Measurements from ENCODE around the gene TRAF1.

Gene TRAF1

GRCh38 chr9:120941046-120941770, 14.6 kb upstream of the TRAF1 start:
- Histone ChIP-seq H3K27me3 (ENCODE audit: control insufficient read depth, insufficient read depth, low read length, poor library complexity, severe bottlenecking) (no peaks in the 10 kb centered on the region), H3K36me3 (ENCODE audit: control insufficient read depth, insufficient read depth, low read length) (no peaks in the 10 kb centered on the region), H3K4me1 (ENCODE audit: control insufficient read depth, insufficient read depth, low read length) (peaks cover 9% of the 10 kb centered on the region), H3K27ac (ENCODE audit: insufficient read depth, low read depth, low read length, poor library complexity, severe bottlenecking) (no peak overlapping the region), H3K4me3 (ENCODE audit: insufficient read depth, low read depth, low read length) (no peak overlapping the region), H3K9me3 (ENCODE audit: control insufficient read depth, low read length) (no peaks in the 10 kb centered on the region)
- 84 to 89% methylated on average over 6 of the region's 6 CpGs for WGBS, 2 experiments

DNA sequence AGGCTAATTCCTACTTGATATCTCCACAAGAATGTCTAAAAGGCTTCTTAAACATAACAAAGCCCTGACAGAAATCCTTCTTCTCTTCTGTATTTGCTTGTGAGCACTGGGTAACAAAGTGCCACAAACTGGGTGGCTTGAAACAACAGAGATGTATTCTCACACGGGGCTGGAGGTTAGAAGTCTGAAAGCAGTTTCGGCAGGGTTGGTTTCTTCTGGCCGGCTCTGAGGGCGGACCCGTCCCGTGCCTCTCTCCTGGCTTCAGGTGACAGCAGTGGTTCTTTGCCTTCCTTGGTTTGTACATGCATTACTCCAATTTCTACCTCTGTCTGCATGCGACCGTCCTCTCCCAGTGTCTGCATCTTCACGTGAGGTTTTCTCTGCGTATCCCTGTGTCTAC, 14.0 kb upstream of the TRAF1 start:
- H3K4me1 ChIP-seq (ENCODE audit: control insufficient read depth, insufficient read depth, low read length) = peaks cover 9% of the 10 kb centered on the region
- H3K27ac ChIP-seq (ENCODE audit: insufficient read depth, low read depth, low read length, poor library complexity, severe bottlenecking) = no peak overlapping the region
- H3K9me3 ChIP-seq (ENCODE audit: control insufficient read depth, low read length) = no peaks in the 10 kb centered on the region
- H3K4me3 ChIP-seq (ENCODE audit: insufficient read depth, low read depth, low read length) = no peak overlapping the region
- no peaks in the 10 kb centered on the region for H3K27me3 ChIP-seq (ENCODE audit: control insufficient read depth, insufficient read depth, low read length, poor library complexity, severe bottlenecking)
- WGBS, 2 experiments = 82 to 84% methylated on average over 10 of the region's 10 CpGs
- H3K36me3 ChIP-seq (ENCODE audit: control insufficient read depth, insufficient read depth, low read length) = no peaks in the 10 kb centered on the region

DNA sequence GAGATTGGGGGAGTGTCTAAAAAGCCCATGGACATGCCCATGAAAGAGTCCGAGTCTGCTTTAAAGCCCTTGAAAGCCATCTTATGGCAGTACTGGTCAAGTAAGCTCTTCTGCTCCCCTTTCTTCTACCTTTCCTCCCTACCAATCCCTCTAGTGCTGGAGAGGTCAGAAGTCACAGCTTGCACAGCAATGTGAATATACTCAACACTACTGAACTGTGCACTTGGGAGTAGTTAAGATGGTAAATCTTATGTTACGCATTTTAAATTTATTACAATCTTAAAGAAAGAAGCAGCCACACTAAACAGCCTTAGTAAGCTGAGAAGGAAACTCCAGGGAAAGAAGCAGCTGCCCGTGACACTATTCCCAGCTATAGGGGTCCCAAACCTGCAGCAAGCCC, 12.3 kb upstream of the TRAF1 start:
- 92 to 93% methylated on average over 2 to 3 of the region's 3 CpGs for WGBS, 2 experiments
- no peak overlapping the region for H3K27ac ChIP-seq (ENCODE audit: insufficient read depth, low read depth, low read length, poor library complexity, severe bottlenecking)
- no peak overlapping the region for H3K4me3 ChIP-seq (ENCODE audit: insufficient read depth, low read depth, low read length)
- H3K4me1 ChIP-seq (ENCODE audit: control insufficient read depth, insufficient read depth, low read length) = peaks cover 9% of the 10 kb centered on the region
- no peaks in the 10 kb centered on the region for H3K36me3 ChIP-seq (ENCODE audit: control insufficient read depth, insufficient read depth, low read length)
- H3K9me3 ChIP-seq (ENCODE audit: control insufficient read depth, low read length) = no peaks in the 10 kb centered on the region
- H3K27me3 ChIP-seq (ENCODE audit: control insufficient read depth, insufficient read depth, low read length, poor library complexity, severe bottlenecking) = no peaks in the 10 kb centered on the region

GRCh38 chr9:120937596-120937995, 11.0 kb upstream of the TRAF1 start:
- Histone ChIP-seq H3K36me3 (ENCODE audit: control insufficient read depth, insufficient read depth, low read length) (no peaks in the 10 kb centered on the region), H3K4me1 (ENCODE audit: control insufficient read depth, insufficient read depth, low read length) (peaks cover 7% of the 10 kb centered on the region)
- 88 to 96% methylated on average over 1 of the region's 1 CpG for WGBS, 2 experiments

DNA sequence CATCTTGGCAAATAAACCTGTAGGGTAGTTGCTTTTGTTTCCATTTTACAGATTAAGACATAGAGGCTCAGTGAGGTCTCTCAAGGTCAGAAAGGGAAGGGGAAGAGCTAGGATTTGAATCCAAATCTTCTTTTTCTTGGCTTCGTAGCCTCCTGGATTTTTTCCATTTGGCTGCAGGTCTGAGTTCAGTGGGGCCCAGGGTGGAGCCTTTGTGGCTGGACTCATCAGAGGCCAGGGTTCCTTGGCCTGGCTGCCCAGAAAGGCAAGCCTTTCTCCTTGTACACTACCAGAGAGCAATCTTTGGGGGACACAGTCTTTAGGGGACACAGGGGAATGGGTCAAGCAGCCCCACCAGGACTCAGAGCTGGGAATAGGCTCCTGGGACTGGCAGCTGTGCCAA, 10.5 kb upstream of the TRAF1 start:
- Histone ChIP-seq H3K27ac (ENCODE audit: insufficient read depth, low read depth, low read length, poor library complexity, severe bottlenecking) (no peak overlapping the region), H3K4me3 (ENCODE audit: insufficient read depth, low read depth, low read length) (no peak overlapping the region), H3K4me1 (ENCODE audit: control insufficient read depth, insufficient read depth, low read length) (peaks cover 3% of the 10 kb centered on the region), H3K9me3 (ENCODE audit: control insufficient read depth, low read length) (no peaks in the 10 kb centered on the region), H3K27me3 (ENCODE audit: control insufficient read depth, insufficient read depth, low read length, poor library complexity, severe bottlenecking) (no peaks in the 10 kb centered on the region), H3K36me3 (ENCODE audit: control insufficient read depth, insufficient read depth, low read length) (no peaks in the 10 kb centered on the region)
- WGBS, 2 experiments = 88 to 91% methylated on average over 1 of the region's 1 CpG

More at GRCh38 chr9:120937596-120937995, 11.0 kb upstream of the TRAF1 start:
- H3K27me3 ChIP-seq (ENCODE audit: control insufficient read depth, insufficient read depth, low read length, poor library complexity, severe bottlenecking) = no peaks in the 10 kb centered on the region
- H3K4me3 ChIP-seq (ENCODE audit: insufficient read depth, low read depth, low read length) = no peak overlapping the region
- H3K27ac ChIP-seq (ENCODE audit: insufficient read depth, low read depth, low read length, poor library complexity, severe bottlenecking) = no peak overlapping the region
- no peaks in the 10 kb centered on the region for H3K9me3 ChIP-seq (ENCODE audit: control insufficient read depth, low read length)

GRCh38 chr9:120936764-120937122, 10.1 kb upstream of the TRAF1 start:
- no peaks in the 10 kb centered on the region for H3K36me3 ChIP-seq (ENCODE audit: control insufficient read depth, insufficient read depth, low read length)
- peaks cover 3% of the 10 kb centered on the region for H3K4me1 ChIP-seq (ENCODE audit: control insufficient read depth, insufficient read depth, low read length)
- H3K9me3 ChIP-seq (ENCODE audit: control insufficient read depth, low read length) = no peaks in the 10 kb centered on the region
- H3K27ac ChIP-seq (ENCODE audit: insufficient read depth, low read depth, low read length, poor library complexity, severe bottlenecking) = no peak overlapping the region
- H3K27me3 ChIP-seq (ENCODE audit: control insufficient read depth, insufficient read depth, low read length, poor library complexity, severe bottlenecking) = no peaks in the 10 kb centered on the region
- H3K4me3 ChIP-seq (ENCODE audit: insufficient read depth, low read depth, low read length) = no peak overlapping the region
- WGBS, 2 experiments = 40 to 43% methylated on average over 2 of the region's 2 CpGs

DNA sequence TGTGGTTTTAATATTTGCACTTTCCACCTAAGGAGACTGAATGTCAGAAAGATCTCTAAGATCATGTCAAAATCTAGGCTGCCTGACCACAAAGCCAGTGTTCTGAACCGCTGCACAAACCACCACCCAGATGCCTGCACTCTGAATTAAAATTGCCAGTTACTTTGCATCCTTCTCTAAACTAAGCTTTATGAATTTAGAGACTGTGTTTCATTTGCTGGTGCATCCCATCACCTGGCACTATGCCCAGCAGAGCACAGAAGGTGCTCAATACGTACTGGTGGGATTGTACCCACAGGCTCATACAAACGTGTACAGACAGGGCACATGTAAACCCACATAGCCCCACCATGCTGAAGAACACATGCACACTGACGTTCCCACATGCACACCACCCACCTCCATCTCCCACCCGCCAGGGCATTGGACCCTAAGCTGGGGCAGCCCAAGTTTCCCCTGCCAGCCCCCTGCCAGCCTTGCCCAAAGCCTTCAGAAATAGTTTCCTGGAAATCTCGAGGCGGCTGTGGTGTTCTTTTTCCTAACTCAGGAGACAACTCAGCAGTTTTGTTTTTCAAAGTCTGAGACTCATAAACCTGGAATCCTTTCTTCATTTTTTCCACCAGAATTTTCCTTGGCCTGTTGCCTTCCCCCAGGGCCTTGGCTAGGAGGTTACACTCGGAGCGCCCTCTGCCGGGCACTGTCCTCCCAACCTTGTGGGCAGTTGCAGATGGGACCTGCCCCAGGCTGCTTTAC, 9.6 kb upstream of the TRAF1 start:
- H3K36me3 ChIP-seq (ENCODE audit: control insufficient read depth, insufficient read depth, low read length) = no peaks in the 10 kb centered on the region
- H3K4me3 ChIP-seq (ENCODE audit: insufficient read depth, low read depth, low read length) = no peak overlapping the region
- no peaks in the 10 kb centered on the region for H3K4me1 ChIP-seq (ENCODE audit: control insufficient read depth, insufficient read depth, low read length)
- H3K9me3 ChIP-seq (ENCODE audit: control insufficient read depth, low read length) = no peaks in the 10 kb centered on the region
- 39 to 41% methylated on average over 10 of the region's 10 CpGs for WGBS, 2 experiments
- H3K27me3 ChIP-seq (ENCODE audit: control insufficient read depth, insufficient read depth, low read length, poor library complexity, severe bottlenecking) = no peaks in the 10 kb centered on the region
- H3K27ac ChIP-seq (ENCODE audit: insufficient read depth, low read depth, low read length, poor library complexity, severe bottlenecking) = no peak overlapping the region

GRCh38 chr9:120935383-120935857, 8.8 kb upstream of the TRAF1 start:
- H3K36me3 ChIP-seq (ENCODE audit: control insufficient read depth, insufficient read depth, low read length) = no peaks in the 10 kb centered on the region
- H3K9me3 ChIP-seq (ENCODE audit: control insufficient read depth, low read length) = no peaks in the 10 kb centered on the region
- 85 to 91% methylated on average over 4 of the region's 4 CpGs for WGBS, 2 experiments
- no peaks in the 10 kb centered on the region for H3K4me1 ChIP-seq (ENCODE audit: control insufficient read depth, insufficient read depth, low read length)
- no peaks in the 10 kb centered on the region for H3K27me3 ChIP-seq (ENCODE audit: control insufficient read depth, insufficient read depth, low read length, poor library complexity, severe bottlenecking)
- no peak overlapping the region for H3K4me3 ChIP-seq (ENCODE audit: insufficient read depth, low read depth, low read length)
- no peak overlapping the region for H3K27ac ChIP-seq (ENCODE audit: insufficient read depth, low read depth, low read length, poor library complexity, severe bottlenecking)

GRCh38 chr9:120934281-120934680, 7.7 kb upstream of the TRAF1 start:
- H3K9me3 ChIP-seq (ENCODE audit: control insufficient read depth, low read length) = no peaks in the 10 kb centered on the region
- no peaks in the 10 kb centered on the region for H3K36me3 ChIP-seq (ENCODE audit: control insufficient read depth, insufficient read depth, low read length)
- WGBS, 2 experiments = 91 to 93% methylated on average over 3 of the region's 3 CpGs
- no peak overlapping the region for H3K27ac ChIP-seq (ENCODE audit: insufficient read depth, low read depth, low read length, poor library complexity, severe bottlenecking)
- H3K4me1 ChIP-seq (ENCODE audit: control insufficient read depth, insufficient read depth, low read length) = peaks cover 1% of the 10 kb centered on the region
- H3K27me3 ChIP-seq (ENCODE audit: control insufficient read depth, insufficient read depth, low read length, poor library complexity, severe bottlenecking) = no peaks in the 10 kb centered on the region
- H3K4me3 ChIP-seq (ENCODE audit: insufficient read depth, low read depth, low read length) = no peak overlapping the region

- Histone ChIP-seq H3K27me3 (ENCODE audit: control insufficient read depth, insufficient read depth, low read length, poor library complexity, severe bottlenecking) (peaks cover 5% of the 10 kb centered on the region), H3K4me3 (ENCODE audit: insufficient read depth, low read depth, low read length) (no peak overlapping the region), H3K27ac (ENCODE audit: insufficient read depth, low read depth, low read length, poor library complexity, severe bottlenecking) (no peak overlapping the region), H3K9me3 (ENCODE audit: control insufficient read depth, low read length) (no peaks in the 10 kb centered on the region), H3K36me3 (ENCODE audit: control insufficient read depth, insufficient read depth, low read length) (no peaks in the 10 kb centered on the region), H3K4me1 (ENCODE audit: control insufficient read depth, insufficient read depth, low read length) (peaks cover 4% of the 10 kb centered on the region)
- WGBS, 2 experiments = 94 to 95% methylated on average over 8 of the region's 8 CpGs
Measured at GRCh38 chr9:120933310-120934055, 6.9 kb upstream of the TRAF1 start.
